ENCODE data around the gene AOPEP.

DNA sequence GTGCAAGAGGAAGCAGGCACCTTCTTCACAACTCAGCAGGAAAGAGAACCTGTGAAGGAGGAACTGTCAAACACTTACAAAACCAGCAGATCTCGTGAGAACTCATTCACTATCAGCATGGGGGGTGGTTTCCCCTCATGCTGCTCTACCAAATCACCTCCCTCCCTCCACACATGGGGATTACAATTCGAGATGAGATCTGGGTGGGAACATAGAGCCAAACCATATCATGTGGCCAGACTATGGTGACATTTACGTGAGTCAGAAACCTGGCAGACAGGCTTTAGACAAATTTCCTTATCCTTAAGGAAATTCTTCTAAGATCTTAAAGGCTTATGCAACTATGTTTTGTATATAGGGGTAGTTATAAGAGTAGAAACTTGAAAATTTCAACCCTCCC is 8.7 kb upstream of the AOPEP start:
- TF ChIP-seq, protein P1, sequence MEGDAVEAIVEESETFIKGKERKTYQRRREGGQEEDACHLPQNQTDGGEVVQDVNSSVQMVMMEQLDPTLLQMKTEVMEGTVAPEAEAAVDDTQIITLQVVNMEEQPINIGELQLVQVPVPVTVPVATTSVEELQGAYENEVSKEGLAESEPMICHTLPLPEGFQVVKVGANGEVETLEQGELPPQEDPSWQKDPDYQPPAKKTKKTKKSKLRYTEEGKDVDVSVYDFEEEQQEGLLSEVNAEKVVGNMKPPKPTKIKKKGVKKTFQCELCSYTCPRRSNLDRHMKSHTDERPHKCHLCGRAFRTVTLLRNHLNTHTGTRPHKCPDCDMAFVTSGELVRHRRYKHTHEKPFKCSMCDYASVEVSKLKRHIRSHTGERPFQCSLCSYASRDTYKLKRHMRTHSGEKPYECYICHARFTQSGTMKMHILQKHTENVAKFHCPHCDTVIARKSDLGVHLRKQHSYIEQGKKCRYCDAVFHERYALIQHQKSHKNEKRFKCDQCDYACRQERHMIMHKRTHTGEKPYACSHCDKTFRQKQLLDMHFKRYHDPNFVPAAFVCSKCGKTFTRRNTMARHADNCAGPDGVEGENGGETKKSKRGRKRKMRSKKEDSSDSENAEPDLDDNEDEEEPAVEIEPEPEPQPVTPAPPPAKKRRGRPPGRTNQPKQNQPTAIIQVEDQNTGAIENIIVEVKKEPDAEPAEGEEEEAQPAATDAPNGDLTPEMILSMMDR (tag by site-specific recombination; IDR thresholded peaks at IDR 0.05): no peak
- TF ChIP-seq, protein P2, sequence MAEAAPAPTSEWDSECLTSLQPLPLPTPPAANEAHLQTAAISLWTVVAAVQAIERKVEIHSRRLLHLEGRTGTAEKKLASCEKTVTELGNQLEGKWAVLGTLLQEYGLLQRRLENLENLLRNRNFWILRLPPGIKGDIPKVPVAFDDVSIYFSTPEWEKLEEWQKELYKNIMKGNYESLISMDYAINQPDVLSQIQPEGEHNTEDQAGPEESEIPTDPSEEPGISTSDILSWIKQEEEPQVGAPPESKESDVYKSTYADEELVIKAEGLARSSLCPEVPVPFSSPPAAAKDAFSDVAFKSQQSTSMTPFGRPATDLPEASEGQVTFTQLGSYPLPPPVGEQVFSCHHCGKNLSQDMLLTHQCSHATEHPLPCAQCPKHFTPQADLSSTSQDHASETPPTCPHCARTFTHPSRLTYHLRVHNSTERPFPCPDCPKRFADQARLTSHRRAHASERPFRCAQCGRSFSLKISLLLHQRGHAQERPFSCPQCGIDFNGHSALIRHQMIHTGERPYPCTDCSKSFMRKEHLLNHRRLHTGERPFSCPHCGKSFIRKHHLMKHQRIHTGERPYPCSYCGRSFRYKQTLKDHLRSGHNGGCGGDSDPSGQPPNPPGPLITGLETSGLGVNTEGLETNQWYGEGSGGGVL (tag by site-specific recombination; IDR thresholded peaks at IDR 0.05): no peak
- TF ChIP-seq ZNF623 (tag by site-specific recombination; IDR thresholded peaks at IDR 0.05): no peak

Measured in HEK293 (cell line).